Memory B cell (primary cell): ENCODE measurements around the gene YIPF2.
A peak's percentile ranks its signal among the peaks of the same experiment; 100 is the strongest.

Source experiments
- ATAC-seq: fragments of 150-1000 bp; cut with Tn5 transposase; 2 replicates; pipeline ENCODE4 v1.10.0; 2021; ENCODE audit warnings: low read depth, mild to moderate bottlenecking, moderate library complexity
- DNase-seq, 2 donors: peaks; one replicate each; pipeline ENCODE4 v3.0.0; 2022; ENCODE audit warnings: low spot score in 2 of 2
- H3K27ac Mint-ChIP-seq: one replicate; pipeline ENCODE4 v1.8.0; 2022; ENCODE audit warnings: mild to moderate bottlenecking, moderate library complexity, mixed read lengths
- H3K27me3 Mint-ChIP-seq: one replicate; pipeline ENCODE4 v1.8.0; 2022; ENCODE audit warnings: mixed read lengths
- H3K36me3 Mint-ChIP-seq: one replicate; pipeline ENCODE4 v1.8.0; 2022; ENCODE audit warnings: mild to moderate bottlenecking, mixed read lengths
- H3K4me1 Mint-ChIP-seq: one replicate; pipeline ENCODE4 v1.8.0; 2022; ENCODE audit warnings: mixed read lengths
- H3K4me3 Mint-ChIP-seq: one replicate; pipeline ENCODE4 v1.8.0; 2022; ENCODE audit warnings: mild to moderate bottlenecking, moderate library complexity, mixed read lengths
- H3K9me3 Mint-ChIP-seq: one replicate; pipeline ENCODE4 v1.8.0; 2022; ENCODE audit warnings: mixed read lengths

Gene YIPF2

GRCh38 chr19:10911579-10912363, 16.7 kb downstream of the YIPF2 start:
- Mint-ChIP-seq H3K27me3 (no peaks in the 10 kb centered on the region), H3K4me1 (no peaks in the 10 kb centered on the region), H3K27ac (no peak overlapping the region), H3K9me3 (no peaks in the 10 kb centered on the region), H3K36me3 (peaks cover 17% of the 10 kb centered on the region), H3K4me3 (no peak overlapping the region)
- DNase-seq (no peak), ATAC-seq (no peak)

GRCh38 chr19:10908380-10908960, 20.0 kb downstream of the YIPF2 start:
- Mint-ChIP-seq H3K27me3 (no peaks in the 10 kb centered on the region), H3K4me1 (no peaks in the 10 kb centered on the region), H3K9me3 (no peaks in the 10 kb centered on the region), H3K36me3 (peaks cover 22% of the 10 kb centered on the region), H3K27ac (no peak overlapping the region), H3K4me3 (no peak overlapping the region)
- ATAC-seq (no peak), DNase-seq (no peak)

- peaks cover 26% of the 10 kb centered on the region for H3K36me3 Mint-ChIP-seq
- no peaks in the 10 kb centered on the region for H3K4me1 Mint-ChIP-seq
- no peak for DNase-seq
- no peak overlapping the region for H3K27ac Mint-ChIP-seq
- H3K27me3 Mint-ChIP-seq = no peaks in the 10 kb centered on the region
- no peak overlapping the region for H3K4me3 Mint-ChIP-seq
- peaks cover 1% of the 10 kb centered on the region for H3K9me3 Mint-ChIP-seq
- no peak for ATAC-seq
These were observed 20.5 kb downstream of the YIPF2 start for GRCh38 chr19:10907925-10908324.

- no peak for DNase-seq
- H3K4me1 Mint-ChIP-seq = peaks cover 17% of the 10 kb centered on the region
- no peak for ATAC-seq
- no peak overlapping the region for H3K27ac Mint-ChIP-seq
- H3K36me3 Mint-ChIP-seq = peaks cover 14% of the 10 kb centered on the region
- H3K4me3 Mint-ChIP-seq = no peak overlapping the region
- H3K27me3 Mint-ChIP-seq = no peaks in the 10 kb centered on the region
- H3K9me3 Mint-ChIP-seq = peaks cover 2% of the 10 kb centered on the region
These were observed 29.2 kb downstream of the YIPF2 start for GRCh38 chr19:10899151-10899653.

- peaks cover 2% of the 10 kb centered on the region for H3K9me3 Mint-ChIP-seq
- peaks cover 11% of the 10 kb centered on the region for H3K36me3 Mint-ChIP-seq
- no peak for DNase-seq
- H3K4me1 Mint-ChIP-seq = peaks cover 19% of the 10 kb centered on the region
- H3K27me3 Mint-ChIP-seq = no peaks in the 10 kb centered on the region
- H3K4me3 Mint-ChIP-seq = no peak overlapping the region
- H3K27ac Mint-ChIP-seq = no peak overlapping the region
- ATAC-seq = no peak
These were observed 29.8 kb downstream of the YIPF2 start for GRCh38 chr19:10898633-10899032.

- ATAC-seq = peak; percentile 44
- peaks cover 2% of the 10 kb centered on the region for H3K36me3 Mint-ChIP-seq
- H3K27me3 Mint-ChIP-seq = no peaks in the 10 kb centered on the region
- no peak for DNase-seq
- peak overlapping the region; percentile 46 for H3K27ac Mint-ChIP-seq
- H3K4me1 Mint-ChIP-seq = peaks cover 19% of the 10 kb centered on the region
- H3K4me3 Mint-ChIP-seq = no peak overlapping the region
- H3K9me3 Mint-ChIP-seq = no peaks in the 10 kb centered on the region
These were observed 31.4 kb downstream of the YIPF2 start for GRCh38 chr19:10896851-10897526.

GRCh38 chr19:10895920-10896319, 32.5 kb downstream of the YIPF2 start:
- no peak overlapping the region for H3K4me3 Mint-ChIP-seq
- H3K27ac Mint-ChIP-seq = no peak overlapping the region
- peaks cover 19% of the 10 kb centered on the region for H3K4me1 Mint-ChIP-seq
- no peaks in the 10 kb centered on the region for H3K9me3 Mint-ChIP-seq
- ATAC-seq (no peak), DNase-seq (no peak)
- H3K36me3 Mint-ChIP-seq = peaks cover 2% of the 10 kb centered on the region
- H3K27me3 Mint-ChIP-seq = no peaks in the 10 kb centered on the region

- Mint-ChIP-seq H3K4me3 (no peak overlapping the region), H3K36me3 (peaks cover 2% of the 10 kb centered on the region), H3K27ac (no peak overlapping the region), H3K27me3 (no peaks in the 10 kb centered on the region), H3K9me3 (no peaks in the 10 kb centered on the region), H3K4me1 (peaks cover 19% of the 10 kb centered on the region)
- DNase-seq (no peak), ATAC-seq (no peak)
These were observed 33.1 kb downstream of the YIPF2 start for GRCh38 chr19:10895363-10895762.

GRCh38 chr19:10894911-10895213, 33.6 kb downstream of the YIPF2 start:
- Mint-ChIP-seq H3K27me3 (no peaks in the 10 kb centered on the region), H3K27ac (no peak overlapping the region), H3K4me3 (no peak overlapping the region), H3K4me1 (peaks cover 17% of the 10 kb centered on the region), H3K9me3 (no peaks in the 10 kb centered on the region), H3K36me3 (peaks cover 2% of the 10 kb centered on the region)
- DNase-seq (no peak), ATAC-seq (no peak)

- peaks cover 25% of the 10 kb centered on the region for H3K4me1 Mint-ChIP-seq
- H3K4me3 Mint-ChIP-seq = no peak overlapping the region
- H3K9me3 Mint-ChIP-seq = no peaks in the 10 kb centered on the region
- DNase-seq = no peak
- H3K27ac Mint-ChIP-seq = no peak overlapping the region
- H3K36me3 Mint-ChIP-seq = peaks cover 2% of the 10 kb centered on the region
- no peak for ATAC-seq
- H3K27me3 Mint-ChIP-seq = no peaks in the 10 kb centered on the region
These were observed 36.2 kb downstream of the YIPF2 start for GRCh38 chr19:10892256-10892655.

- DNase-seq = no peak
- Mint-ChIP-seq H3K27ac (no peak overlapping the region), H3K9me3 (no peaks in the 10 kb centered on the region), H3K36me3 (peaks cover 4% of the 10 kb centered on the region), H3K27me3 (no peaks in the 10 kb centered on the region), H3K4me3 (no peak overlapping the region), H3K4me1 (peaks cover 22% of the 10 kb centered on the region)
- ATAC-seq = no peak
These were observed 36.9 kb downstream of the YIPF2 start for GRCh38 chr19:10891405-10892086.

- H3K27ac Mint-ChIP-seq = no peak overlapping the region
- H3K27me3 Mint-ChIP-seq = no peaks in the 10 kb centered on the region
- H3K4me3 Mint-ChIP-seq = no peak overlapping the region
- H3K4me1 Mint-ChIP-seq = peaks cover 15% of the 10 kb centered on the region
- DNase-seq (no peak), ATAC-seq (no peak)
- no peaks in the 10 kb centered on the region for H3K9me3 Mint-ChIP-seq
- H3K36me3 Mint-ChIP-seq = peaks cover 4% of the 10 kb centered on the region
These were observed 38.6 kb downstream of the YIPF2 start for GRCh38 chr19:10889880-10890279.

- Mint-ChIP-seq H3K27ac (peak overlapping the region; percentile 28), H3K4me3 (no peak overlapping the region), H3K4me1 (peaks cover 13% of the 10 kb centered on the region), H3K9me3 (no peaks in the 10 kb centered on the region), H3K36me3 (peaks cover 2% of the 10 kb centered on the region), H3K27me3 (no peaks in the 10 kb centered on the region)
- no peak for DNase-seq
- ATAC-seq = peak; percentile 47
These were observed 40.0 kb downstream of the YIPF2 start for GRCh38 chr19:10888421-10888866.
